Measurements from ENCODE around the gene UBE2G2. TPM values are rescaled to one million over a fixed set of nuclear protein-coding genes. Genes with fewer than 3 reads are reported as not detected.

UBE2G2 gene
- total RNA-seq, 1 experiment from 2014 or later = 121 TPM

DNA sequence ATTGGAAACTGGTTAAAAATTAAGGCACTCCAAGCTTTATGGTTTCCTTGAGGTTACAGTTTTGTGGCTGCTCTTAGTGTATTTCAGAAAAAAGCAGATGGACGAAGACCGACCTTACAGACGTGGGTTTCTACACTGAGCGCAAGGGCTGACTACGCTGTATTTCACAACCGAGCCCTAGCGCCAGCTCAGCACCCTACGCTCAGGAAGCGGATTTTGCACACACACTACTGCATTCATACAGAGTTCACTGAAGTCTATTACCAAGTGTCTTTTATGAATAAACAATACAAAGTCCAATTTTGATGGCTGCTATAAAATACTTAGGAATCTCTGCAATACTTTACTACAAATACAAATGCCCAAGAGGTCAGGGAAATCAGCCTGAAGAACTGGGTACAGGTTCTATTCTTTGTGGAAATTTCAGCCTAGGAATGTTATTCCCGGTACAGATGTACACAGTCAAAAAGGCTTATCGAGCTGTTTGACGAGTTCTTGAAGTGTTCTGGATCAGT, 48.1 kb upstream of the UBE2G2 start:
- no peaks in the 10 kb centered on the region for H3K9me3 Mint-ChIP-seq

More for the DNA sequence above, 48.1 kb upstream of the UBE2G2 start:
- no peak overlapping the region for H3K4me3 Mint-ChIP-seq
- H2BK20ac ChIP-seq (ENCODE audit: low read depth, low read length, poor library complexity, severe bottlenecking) = no peak overlapping the region
- peaks cover 7 to 12% of the 10 kb centered on the region in 2 experiments for H3K4me1 Mint-ChIP-seq
- no peak overlapping the region for H3K18ac ChIP-seq (ENCODE audit: insufficient read length, low read depth, low read length)
- H4K5ac ChIP-seq (ENCODE audit: insufficient read length, low read depth, low read length) = no peak overlapping the region
- no peaks in the 10 kb centered on the region for H3K27me3 ChIP-seq (ENCODE audit: insufficient read depth, low read length)
- no peak overlapping the region for H3T11ph ChIP-seq (ENCODE audit: low read length)
- no peak overlapping the region for H3K9ac ChIP-seq (ENCODE audit: extremely low read depth, insufficient read length, low read length)
- no peaks in the 10 kb centered on the region for H3K27me3 Mint-ChIP-seq (ENCODE audit: low read depth)
- DNase-seq = no peak
- H3K56ac ChIP-seq (ENCODE audit: insufficient read length, low read depth, low read length) = no peak overlapping the region
- no peak overlapping the region for H2AFZ ChIP-seq (ENCODE audit: low read length)
- peak overlapping the region in 1 of 3 experiments; percentile 20; a peak in 1 of 7 replicates for H3K27ac Mint-ChIP-seq
- H3K36me3 Mint-ChIP-seq (ENCODE audit: insufficient read depth in 1 of 3, low read depth in 3 of 3) = peaks cover 24 to 56% (median 47%) of the 10 kb centered on the region in 3 experiments; a peak in 6 of 7 replicates
- no peak overlapping the region for H3K23ac ChIP-seq (ENCODE audit: insufficient read length, low read depth, low read length)
- H3K9me3 ChIP-seq (ENCODE audit: control insufficient read depth, low read depth, low read length) = no peaks in the 10 kb centered on the region
- no peak overlapping the region for H3K4ac ChIP-seq (ENCODE audit: low read depth, low read length)
- no peak overlapping the region for H3K14ac ChIP-seq (ENCODE audit: insufficient read depth, low read length)
- H4K20me1 ChIP-seq (ENCODE audit: control insufficient read depth, insufficient read depth, insufficient read length) = no peaks in the 10 kb centered on the region
- no peak overlapping the region for H2BK15ac ChIP-seq (ENCODE audit: low read depth, low read length)
- TF ChIP-seq, protein P1, sequence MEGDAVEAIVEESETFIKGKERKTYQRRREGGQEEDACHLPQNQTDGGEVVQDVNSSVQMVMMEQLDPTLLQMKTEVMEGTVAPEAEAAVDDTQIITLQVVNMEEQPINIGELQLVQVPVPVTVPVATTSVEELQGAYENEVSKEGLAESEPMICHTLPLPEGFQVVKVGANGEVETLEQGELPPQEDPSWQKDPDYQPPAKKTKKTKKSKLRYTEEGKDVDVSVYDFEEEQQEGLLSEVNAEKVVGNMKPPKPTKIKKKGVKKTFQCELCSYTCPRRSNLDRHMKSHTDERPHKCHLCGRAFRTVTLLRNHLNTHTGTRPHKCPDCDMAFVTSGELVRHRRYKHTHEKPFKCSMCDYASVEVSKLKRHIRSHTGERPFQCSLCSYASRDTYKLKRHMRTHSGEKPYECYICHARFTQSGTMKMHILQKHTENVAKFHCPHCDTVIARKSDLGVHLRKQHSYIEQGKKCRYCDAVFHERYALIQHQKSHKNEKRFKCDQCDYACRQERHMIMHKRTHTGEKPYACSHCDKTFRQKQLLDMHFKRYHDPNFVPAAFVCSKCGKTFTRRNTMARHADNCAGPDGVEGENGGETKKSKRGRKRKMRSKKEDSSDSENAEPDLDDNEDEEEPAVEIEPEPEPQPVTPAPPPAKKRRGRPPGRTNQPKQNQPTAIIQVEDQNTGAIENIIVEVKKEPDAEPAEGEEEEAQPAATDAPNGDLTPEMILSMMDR (conservative IDR thresholded peaks at IDR 0.05) = no peak
- H2BK5ac ChIP-seq (ENCODE audit: insufficient read length, low read length) = no peak overlapping the region
- WGBS (ENCODE audit: extremely low coverage, insufficient read length, low lambda C conversion rate) = no CpG with 5 or more reads among the region's 12 CpGs
- H3K79me2 ChIP-seq (ENCODE audit: insufficient read depth, low read length) = no peaks in the 10 kb centered on the region
- no peak overlapping the region for H2BK120ac ChIP-seq (ENCODE audit: low read depth, low read length, poor library complexity, severe bottlenecking)
- H3K27ac ChIP-seq (ENCODE audit: insufficient read length, low read depth, low read length) = no peak overlapping the region
- H2AK5ac ChIP-seq (ENCODE audit: insufficient read length, low read length) = no peak overlapping the region
- H4K8ac ChIP-seq (replicated peaks; ENCODE audit: insufficient read length, low read depth, low read length) = no peak overlapping the region
- no peak overlapping the region for H2BK12ac ChIP-seq (ENCODE audit: insufficient read length, low read depth, low read length)
- no peaks in the 10 kb centered on the region for H3K23me2 ChIP-seq (ENCODE audit: insufficient read length, low read depth, low read length, poor library complexity, severe bottlenecking)
- no peaks in the 10 kb centered on the region for H3K79me1 ChIP-seq (ENCODE audit: insufficient read depth, low read depth, low read length, poor library complexity, severe bottlenecking)
- no peak overlapping the region for H3K4me2 ChIP-seq (ENCODE audit: insufficient read depth, insufficient read length, low read length)
- H4K91ac ChIP-seq (ENCODE audit: insufficient read length, low read depth, low read length) = no peak overlapping the region
- 0 out of 2 replicates have a peak, but pooled peaks cover 2% of the 10 kb centered on the region for H3K4me1 ChIP-seq (ENCODE audit: insufficient read depth, low read length)

Data from H9 (cell line).